IPS DF 4.7 (cell line): Measurements from ENCODE around the gene CYP46A1.

Experiments
- DNase-seq: peaks from one replicate; pipeline ENCODE4 v3.0.0-alpha.2; 2013; ENCODE audit warnings: low spot score; ENCODE audit errors: extremely low read depth

CYP46A1 gene

DNA sequence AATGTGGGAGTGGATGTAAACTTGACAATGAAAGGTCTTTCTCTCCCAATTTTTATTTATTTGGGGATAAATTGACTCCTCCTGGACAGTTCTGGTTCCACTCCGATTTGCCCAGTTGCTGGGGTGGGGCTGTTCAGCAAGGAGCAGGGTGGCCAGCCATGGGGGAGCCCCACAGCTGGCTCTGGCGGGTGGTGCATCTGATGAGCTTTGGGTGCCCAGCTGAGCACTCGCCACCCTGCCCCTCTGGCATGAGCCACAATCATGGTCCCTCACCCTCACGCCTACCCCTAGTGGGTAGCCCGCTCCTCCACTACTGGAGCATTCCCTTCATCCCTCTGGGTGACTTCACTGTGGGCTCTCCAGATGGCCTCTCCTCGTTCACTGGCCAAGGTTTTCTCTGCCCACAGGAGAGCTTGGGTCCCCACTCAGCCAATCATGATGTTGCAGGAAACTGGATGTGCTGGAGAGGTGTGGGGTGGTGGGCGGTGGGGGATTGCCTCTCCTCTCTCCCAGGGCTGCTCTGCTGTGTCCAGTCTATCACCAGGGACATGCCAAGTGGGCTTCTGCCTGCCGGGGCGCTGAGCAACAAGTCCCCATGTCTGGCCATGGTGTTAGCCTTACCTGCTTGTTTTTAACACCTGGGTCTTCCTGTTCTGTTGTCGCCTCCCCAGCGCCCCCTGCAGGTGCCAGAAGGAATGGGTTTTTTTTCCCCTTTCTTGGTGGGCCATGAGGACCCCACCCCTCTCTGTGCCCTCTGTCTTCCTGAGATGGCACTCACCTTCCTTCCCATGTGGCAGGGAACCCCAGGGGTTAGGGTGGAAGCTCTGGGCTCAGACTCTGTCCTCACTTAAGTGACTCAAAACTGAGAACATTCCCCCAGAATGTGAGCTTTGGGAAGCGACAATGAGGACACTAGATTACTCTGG lies 3.4 kb downstream of the CYP46A1 start:
- DNase-seq: no peak

DNA sequence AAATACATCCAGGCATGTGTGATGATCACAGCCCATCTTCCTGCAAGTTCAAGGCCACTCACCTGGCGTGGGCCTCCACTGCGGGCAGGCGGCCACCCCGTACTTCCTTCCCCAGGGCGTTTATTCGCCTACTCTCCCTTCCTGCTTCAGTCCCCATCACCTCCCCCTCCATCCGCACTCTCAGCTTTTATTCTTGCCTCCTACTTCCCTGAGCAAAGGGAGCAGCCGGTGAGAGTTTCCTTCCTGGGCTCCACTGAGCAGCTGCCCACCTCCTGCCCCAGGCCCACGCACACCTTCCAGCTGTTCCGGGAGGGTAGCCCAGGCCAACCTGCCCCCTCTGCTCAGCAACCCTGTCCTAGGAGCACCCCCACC lies 4.1 kb downstream of the CYP46A1 start:
- DNase-seq: no peak

DNA sequence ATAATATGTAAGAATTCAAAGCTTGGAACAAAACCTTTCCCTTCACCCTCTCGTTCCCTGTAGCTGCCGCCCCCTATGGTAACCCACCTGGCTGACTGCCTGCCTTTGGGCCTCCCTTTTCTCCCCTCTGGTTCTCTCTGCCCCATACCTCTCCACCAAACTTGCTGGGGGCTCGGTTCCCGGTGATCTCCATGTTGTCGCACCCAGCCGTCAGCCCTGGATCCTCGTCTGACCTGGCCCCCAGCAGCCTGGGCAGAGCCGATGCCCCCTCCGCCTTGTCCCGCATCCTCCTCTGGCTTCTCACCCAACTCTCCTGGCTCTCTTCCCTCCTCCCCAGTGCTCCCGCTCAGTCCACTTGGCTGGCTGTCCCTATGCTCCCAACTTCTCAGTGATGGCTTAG lies 4.5 kb downstream of the CYP46A1 start:
- no peak for DNase-seq

DNA sequence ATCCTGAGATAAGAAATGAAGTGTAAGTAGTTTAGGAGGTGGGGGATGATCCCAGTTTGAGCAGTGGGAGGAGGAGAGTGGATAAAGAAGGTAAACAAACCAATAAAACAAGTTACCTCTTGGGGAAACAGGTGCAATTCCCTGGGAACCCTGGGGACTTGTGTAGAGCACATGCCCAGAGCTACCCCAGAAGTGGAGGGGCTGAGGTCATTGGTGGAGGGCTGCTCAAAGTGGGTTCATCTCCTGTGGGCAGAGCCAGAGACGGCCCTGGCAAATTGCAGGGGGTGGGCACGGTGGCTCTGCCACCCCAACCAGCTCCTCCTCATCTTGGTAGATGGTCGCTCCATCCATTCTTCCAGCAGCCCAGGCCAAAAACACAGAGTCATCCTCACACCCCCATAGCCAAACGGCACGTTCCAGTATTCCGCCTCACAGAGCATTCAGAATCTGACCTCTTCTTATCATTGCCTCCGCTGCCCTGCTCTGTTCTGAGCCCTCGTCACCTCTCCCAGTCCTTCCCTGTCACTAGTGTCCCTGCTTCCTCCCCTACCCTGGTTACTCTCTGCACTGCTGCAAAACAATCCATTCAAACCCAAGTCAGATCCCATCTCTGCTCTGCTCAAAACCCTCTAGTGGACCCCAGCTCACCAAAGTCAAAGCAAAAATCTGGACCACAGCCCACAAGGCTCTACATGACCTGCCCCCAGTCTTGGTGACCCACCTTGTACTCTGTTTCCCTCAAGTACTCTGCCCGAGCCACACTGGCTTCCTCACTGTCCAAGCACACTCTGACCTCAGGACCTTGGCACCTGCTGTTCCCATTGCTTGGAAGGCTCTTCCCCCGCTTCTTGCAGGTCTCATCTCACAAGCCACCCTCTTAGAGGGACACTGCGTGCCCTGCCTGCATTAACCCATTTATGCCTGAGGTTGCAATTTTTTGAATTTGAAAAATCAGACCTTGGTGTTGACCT lies 5.5 kb downstream of the CYP46A1 start:
- DNase-seq: no peak

DNA sequence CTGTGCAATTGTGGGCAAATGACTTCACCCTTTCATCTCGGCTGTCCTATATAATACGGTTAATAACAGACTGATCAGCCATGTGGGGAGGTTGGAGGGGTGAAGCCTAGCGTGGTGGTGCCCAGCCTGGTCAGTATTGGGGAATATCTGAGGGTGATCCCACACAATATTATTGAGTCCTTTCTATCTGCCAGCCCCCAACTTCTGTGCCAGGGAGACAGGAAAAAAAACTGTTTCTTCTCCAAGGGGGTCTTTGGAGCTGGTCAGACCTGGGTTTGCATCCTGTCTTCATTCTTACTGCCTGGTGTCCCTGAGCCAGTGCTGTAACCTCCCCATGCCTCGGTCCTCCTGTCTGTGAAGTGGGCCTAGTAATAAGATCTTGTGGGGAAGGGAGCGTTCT lies 6.5 kb downstream of the CYP46A1 start:
- DNase-seq: no peak

DNA sequence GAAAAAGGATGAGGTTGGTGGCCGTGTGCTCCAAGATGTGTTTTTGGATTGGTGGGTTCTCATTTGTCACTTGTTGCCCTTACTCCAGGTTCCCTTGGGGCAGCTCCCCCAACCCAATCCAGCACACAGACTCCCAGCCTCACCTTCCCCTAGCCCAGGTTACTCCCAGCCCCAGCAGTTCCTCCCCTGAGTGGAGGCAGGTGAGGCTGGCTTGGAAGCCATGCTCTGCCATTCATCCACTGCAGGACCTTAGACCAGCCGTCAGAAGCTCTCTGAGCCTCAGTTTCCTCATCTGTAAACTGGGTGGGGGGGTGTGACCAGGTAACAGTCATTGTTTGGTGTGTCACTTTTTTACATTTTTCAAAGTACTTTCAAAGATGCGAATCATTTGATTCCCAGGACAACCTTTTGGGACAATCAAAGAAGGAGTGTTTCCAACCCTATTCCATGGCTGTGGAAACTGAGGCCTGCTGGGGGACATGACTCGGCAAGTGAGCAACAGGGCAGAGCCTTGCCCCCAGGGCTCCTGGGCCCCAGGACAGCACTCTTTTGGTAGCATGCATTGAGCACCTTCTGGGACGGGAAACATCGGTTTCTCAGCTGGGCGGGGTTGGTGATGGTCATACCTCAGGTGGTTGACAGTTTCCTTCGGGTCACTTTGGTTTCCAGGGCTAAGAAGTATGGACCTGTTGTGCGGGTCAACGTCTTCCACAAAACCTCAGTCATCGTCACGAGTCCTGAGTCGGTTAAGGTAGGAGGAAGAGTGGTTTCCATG lies 7.2 kb downstream of the CYP46A1 start:
- no peak for DNase-seq

DNA sequence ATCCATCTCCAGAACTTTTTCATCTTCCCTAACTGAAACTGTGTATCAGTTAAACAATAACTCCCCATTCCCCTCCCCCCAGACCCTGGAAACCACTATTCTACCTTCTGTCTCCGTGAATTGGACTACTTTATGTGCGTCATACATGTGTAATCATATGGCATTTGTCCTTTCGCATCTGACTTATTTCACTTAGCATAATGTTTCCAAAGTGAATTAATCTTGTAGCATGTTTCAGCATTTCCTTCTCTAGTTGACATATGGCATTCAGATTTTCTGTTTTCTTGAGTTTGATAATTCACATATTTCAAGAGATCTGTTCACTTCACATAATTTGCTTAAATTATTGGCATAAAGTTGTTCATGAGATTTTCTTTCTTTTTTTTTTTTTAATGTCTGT lies 9.8 kb downstream of the CYP46A1 start:
- no peak for DNase-seq

DNA sequence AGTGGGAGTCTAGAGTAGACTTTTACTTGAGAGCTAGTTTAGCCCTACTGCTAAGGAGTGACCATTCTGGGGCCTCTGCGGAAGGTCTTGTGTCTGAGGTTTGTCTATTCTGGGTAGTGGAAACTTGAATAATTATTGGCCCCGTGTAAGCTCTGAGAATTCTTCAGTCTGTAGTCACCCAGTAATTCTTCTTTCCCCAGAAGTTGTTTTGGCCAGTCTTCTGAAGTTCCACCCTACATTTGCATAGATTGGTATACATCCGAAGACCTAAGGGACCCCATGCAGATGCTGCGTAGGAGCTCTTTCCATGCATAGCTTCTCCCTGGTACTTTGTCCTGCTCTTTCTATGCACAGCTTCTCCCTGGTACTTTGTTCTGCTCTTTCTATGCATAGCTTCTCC lies 12.8 kb downstream of the CYP46A1 start:
- no peak for DNase-seq

DNA sequence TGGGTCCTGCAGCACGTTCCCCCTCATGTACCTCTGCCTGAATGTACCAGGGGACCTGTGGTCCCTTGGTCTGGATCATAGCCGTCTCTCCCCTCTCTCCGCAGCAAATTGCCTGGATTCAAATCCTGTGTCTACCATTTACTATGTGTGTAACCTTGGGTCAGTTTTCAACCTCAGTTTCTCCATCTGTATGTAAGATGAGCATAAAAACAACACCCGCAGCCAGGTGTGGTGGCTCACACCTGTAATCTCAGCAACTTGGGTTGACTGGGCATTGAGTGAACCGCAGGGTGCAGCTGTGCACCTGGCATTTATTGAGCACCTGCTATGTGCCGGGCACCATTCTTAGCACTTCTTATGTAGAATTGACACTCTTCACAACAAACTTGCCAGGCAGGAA lies 14.1 kb downstream of the CYP46A1 start:
- DNase-seq: no peak

DNA sequence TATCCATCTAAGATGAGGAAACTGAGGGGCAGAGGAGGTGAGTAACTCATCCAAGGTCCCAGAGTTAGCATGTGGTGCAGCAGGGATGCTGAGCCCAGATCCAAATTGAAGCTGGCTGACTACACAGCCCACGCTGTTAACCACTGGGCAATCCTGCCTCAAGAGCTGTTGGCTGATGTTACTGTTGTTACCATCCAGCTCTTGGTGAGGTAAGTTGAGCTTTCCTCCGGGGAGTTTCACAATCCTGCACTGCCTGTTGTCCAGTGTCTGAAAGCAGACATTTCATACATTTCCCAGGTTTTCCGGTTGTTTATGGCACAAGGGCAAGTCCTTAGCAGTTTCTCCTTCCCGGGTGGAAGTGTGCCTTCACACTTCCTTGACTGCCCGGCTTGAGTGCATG lies 14.5 kb downstream of the CYP46A1 start:
- no peak for DNase-seq

DNA sequence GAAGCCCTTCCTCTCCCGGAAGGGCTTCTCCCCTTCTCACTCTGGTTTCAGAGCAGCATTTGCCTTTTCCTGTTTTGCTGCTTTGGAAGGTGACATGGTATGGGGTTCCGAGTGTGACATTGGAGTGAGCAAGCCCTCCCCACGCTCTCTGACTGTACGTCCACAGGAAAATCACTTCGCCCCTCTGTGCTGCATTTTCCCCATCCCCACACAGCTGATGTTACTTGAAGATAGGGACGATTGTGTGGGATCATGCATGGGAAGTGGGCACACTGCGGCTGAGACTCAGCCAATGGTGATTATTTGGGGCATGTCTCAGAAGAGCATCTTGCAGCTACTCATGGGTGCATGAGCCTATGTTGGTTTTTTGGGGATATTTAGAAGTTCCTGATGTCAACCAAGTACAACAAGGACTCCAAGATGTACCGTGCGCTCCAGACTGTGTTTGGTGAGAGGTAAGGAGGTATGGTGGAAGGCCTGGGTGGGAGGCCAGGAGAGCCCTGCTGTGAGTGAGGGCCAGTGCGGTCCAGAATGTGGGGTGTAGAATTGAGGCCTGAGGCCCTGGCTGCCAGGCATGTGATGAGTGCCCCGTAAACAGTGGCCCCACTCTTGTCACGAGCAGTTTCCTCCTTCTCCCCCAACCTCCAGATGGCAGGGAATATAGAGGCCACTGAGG lies 15.1 kb downstream of the CYP46A1 start:
- DNase-seq: no peak

DNA sequence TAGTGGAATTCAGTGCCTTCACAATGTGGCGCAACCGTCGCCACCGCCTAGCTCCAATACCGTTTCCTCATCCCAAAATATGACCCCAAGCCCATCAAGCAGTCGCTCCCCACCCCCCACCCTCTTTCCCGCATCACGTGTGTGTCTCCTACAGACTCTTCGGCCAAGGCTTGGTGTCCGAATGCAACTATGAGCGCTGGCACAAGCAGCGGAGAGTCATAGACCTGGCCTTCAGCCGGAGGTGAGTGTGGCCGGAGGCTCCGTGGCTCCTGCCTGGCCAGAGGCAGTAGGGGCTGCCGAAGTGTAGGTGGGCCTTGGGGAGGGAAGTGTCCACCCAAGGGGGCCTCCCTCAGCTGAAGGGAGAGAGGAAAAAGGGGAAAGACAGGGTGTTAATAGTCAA lies 15.8 kb downstream of the CYP46A1 start:
- DNase-seq: no peak

DNA sequence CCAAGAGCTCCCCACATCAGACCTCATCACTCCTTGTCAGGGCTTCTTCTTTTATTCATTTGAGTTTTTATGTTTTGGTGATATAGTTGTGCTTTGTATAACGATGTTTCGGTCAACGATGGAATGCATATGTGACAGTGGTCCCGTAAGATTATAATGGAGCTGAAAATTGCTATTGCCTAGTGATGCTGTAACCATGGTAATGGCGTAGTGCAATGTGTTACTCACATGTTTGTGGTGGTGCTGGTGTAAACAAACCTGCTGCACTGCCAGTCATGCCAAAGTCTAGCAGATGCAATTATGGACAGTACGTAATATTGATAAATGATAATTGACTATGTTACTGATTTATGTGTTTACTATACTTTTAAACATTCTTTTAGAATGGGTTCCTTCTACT lies 16.3 kb downstream of the CYP46A1 start:
- DNase-seq: no peak

DNA sequence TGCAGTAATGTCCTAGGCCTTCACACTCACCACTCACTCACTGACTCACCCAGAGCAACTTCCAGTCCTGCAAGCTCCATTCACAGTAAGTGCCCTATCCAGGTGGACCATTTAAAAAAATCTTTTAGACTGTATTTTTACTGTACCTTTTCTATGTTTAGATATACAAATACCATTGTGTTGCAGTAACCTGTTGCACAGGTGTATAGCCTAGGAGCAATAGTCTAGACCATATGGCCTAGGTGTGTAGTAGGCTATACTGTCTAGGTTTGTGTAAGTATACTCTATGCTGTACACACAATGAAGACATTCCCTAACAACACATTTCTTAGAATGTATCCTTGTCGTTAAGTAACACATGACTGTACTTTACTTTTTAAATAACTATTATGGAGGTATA lies 17.2 kb downstream of the CYP46A1 start:
- no peak for DNase-seq

DNA sequence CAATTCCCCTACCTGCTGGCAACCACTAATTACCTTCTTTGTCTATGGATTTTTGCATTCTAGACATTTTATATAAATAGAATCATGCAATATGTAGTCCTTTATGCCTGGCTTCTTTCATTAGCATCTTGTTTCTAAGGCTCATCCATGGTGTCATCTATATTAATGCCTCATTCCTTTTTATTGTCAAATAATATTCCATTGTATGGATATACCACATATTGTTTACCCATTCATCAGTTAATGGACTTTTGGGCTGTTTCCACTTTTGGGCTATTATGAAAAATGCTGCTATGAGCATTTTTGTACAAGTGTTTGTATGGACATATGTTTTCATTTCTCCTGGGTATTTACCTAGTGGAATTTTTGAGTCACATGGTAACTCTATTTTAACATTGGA lies 18.0 kb downstream of the CYP46A1 start:
- DNase-seq: no peak

DNA sequence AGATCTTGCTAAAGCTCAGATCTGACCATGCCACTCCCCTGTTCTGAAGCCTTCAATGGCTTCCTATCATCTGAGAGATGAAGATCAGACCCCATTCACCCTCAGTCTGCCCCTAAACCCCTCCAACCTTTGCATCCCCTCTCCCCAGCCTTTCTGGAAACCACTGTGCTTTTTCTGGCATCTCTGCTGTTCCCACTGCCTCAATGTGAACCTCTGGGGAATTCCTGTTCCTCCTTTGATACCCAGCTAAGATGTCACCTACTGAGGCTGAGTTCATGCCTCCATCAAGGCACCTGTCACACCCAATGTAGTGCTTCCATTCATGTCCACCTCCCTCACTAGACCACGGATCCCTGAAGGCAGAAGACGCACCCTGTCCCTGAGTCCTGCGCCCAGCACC lies 19.3 kb downstream of the CYP46A1 start:
- DNase-seq: no peak

DNA sequence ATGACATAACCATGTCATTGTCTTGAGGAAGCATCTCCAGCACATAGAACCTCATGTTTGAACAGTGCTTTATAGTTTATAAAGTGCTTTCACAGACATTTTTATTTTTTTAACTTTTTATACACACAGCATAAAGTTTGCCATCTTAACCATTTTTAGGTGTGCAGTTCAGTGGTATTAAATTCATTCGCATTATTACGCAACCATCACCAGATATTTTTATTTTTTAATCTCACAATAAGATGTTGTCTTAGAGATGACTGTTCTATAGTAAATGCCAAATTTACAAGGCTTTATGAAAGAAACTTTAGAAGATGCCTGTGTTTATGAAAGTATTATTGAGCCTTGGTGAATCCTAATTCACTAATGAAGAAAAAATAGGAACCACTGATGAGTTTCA lies 19.9 kb downstream of the CYP46A1 start:
- no peak for DNase-seq

DNA sequence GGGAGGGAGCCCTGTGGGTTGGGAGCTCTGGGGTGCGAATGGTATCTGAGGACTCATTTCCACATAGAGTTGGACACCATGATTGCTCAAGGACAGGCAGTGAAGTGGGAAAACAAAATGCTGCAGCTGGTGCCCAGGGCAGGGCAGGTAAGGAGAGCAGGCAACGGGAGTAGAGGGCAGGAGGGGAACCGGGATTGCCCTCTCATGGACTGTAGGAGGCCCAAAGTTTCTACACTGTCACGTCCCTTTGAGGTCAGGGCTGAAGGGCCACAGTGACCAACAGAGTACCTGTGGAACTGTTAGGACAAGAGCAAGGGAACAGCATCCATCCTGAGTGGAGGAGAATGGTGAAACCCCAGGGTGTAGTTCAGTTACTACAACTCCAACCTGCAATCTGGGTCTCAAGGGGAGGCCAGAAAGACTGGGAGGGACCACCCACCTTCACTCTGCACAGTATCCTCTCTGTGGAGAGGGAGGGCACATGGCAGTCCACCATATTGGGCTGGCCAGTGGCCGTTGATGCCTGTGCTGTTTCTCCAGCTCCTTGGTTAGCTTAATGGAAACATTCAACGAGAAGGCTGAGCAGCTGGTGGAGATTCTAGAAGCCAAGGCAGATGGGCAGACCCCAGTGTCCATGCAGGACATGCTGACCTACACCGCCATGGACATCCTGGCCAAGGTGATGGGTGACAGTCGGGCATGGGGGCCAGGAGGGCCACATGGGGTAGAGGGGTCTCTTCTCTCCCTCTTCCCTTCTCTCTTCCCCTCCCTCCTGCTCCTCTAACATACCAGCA lies 22.2 kb downstream of the CYP46A1 start:
- no peak for DNase-seq

DNA sequence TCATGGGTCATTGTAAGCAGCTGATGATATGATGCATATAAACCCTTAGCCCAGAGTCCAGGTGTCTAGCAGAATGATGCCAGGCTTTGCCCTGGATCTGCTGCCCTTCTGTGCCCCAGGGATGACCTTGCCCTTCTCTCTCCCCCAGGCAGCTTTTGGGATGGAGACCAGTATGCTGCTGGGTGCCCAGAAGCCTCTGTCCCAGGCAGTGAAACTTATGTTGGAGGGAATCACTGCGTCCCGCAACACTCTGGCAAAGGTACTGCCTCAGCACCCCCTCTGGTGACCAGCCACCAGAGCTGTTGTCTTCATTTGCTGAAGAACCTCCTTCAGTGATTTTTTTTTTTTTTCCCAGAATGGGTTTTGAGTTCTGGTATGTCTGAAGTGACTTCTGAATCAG lies 23.3 kb downstream of the CYP46A1 start:
- DNase-seq: no peak

DNA sequence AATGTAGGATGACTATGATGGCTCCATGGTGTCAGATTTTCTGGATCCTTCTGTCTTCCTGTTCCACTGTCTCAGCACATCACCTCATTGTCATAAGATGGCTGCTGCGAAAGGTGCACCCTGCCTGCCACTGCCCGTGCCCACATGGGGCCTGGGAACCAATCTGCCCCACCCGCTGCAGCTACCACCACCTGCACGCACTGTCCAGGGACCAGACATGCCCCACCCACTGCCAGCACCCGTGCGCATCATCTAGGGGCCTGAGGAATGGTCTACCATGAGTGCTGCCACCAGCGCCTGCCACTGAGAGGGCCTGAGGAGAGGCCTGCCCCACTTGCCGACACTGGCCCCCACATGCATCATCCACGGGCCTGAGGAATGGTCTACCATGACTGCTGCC lies 23.8 kb downstream of the CYP46A1 start:
- no peak for DNase-seq
